Nephron progenitor cell (in vitro differentiated cells): ENCODE results near the gene RAB3GAP1.

ENCODE experiments used
- DNase-seq: peaks from one replicate; pipeline ENCODE4 v3.0.0; 2021
- H3K27ac Mint-ChIP-seq: 2 replicates; pipeline ENCODE4 v1.8.0; 2021; ENCODE audit warnings: mild to moderate bottlenecking, moderate library complexity, mixed read lengths
- H3K27me3 Mint-ChIP-seq: 2 replicates; pipeline ENCODE4 v1.8.0; 2021; ENCODE audit warnings: mild to moderate bottlenecking, low read depth, mixed read lengths; ENCODE audit not compliant: poor library complexity
- H3K36me3 Mint-ChIP-seq: 2 replicates; pipeline ENCODE4 v1.8.0; 2021; ENCODE audit warnings: low read depth, mixed read lengths
- H3K4me1 Mint-ChIP-seq: 2 replicates; pipeline ENCODE4 v1.8.0; 2021; ENCODE audit warnings: mixed read lengths
- H3K4me3 Mint-ChIP-seq: 2 replicates; pipeline ENCODE4 v1.8.0; 2021; ENCODE audit warnings: mild to moderate bottlenecking, moderate library complexity, mixed read lengths
- H3K9me3 Mint-ChIP-seq: 2 replicates; pipeline ENCODE4 v1.8.0; 2021; ENCODE audit warnings: mild to moderate bottlenecking, moderate library complexity, mixed read lengths
- TF ChIP-seq, protein P1 (sequence below): fragments of 200-600 bp; sonication (generic); IDR thresholded peaks from 2 replicates; pipeline ENCODE4 v1.5.0; 2021; ENCODE audit warnings: antibody characterized with exemption

Gene RAB3GAP1

DNA sequence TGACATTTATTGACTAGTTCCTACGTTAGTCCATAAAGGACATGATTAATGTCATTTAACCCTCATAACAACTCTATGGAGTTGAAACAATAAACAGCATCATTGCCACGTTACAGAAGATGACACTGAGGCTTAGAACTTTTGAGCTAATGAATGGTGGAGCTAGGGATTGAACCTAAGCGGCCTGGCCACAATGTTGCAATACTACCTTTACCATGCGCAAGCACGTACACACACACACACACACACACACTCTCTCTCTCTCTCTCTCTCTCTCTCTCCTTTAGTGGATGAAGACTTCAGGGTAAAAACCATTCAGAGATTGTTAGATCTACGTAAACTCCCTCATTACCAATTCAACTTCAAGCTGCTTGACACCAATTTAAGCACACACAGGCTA lies 4.0 kb upstream of the RAB3GAP1 start:
- TF ChIP-seq, protein P1, sequence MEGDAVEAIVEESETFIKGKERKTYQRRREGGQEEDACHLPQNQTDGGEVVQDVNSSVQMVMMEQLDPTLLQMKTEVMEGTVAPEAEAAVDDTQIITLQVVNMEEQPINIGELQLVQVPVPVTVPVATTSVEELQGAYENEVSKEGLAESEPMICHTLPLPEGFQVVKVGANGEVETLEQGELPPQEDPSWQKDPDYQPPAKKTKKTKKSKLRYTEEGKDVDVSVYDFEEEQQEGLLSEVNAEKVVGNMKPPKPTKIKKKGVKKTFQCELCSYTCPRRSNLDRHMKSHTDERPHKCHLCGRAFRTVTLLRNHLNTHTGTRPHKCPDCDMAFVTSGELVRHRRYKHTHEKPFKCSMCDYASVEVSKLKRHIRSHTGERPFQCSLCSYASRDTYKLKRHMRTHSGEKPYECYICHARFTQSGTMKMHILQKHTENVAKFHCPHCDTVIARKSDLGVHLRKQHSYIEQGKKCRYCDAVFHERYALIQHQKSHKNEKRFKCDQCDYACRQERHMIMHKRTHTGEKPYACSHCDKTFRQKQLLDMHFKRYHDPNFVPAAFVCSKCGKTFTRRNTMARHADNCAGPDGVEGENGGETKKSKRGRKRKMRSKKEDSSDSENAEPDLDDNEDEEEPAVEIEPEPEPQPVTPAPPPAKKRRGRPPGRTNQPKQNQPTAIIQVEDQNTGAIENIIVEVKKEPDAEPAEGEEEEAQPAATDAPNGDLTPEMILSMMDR = no peak
- no peaks in the 10 kb centered on the region for H3K9me3 Mint-ChIP-seq
- no peaks in the 10 kb centered on the region for H3K36me3 Mint-ChIP-seq
- H3K27ac Mint-ChIP-seq = peak overlapping the region; percentile 46
- H3K4me3 Mint-ChIP-seq = no peak overlapping the region
- DNase-seq = no peak
- H3K4me1 Mint-ChIP-seq = peaks cover 11% of the 10 kb centered on the region
- no peaks in the 10 kb centered on the region for H3K27me3 Mint-ChIP-seq

- H3K4me3 Mint-ChIP-seq = no peak overlapping the region
- H3K27me3 Mint-ChIP-seq = no peaks in the 10 kb centered on the region
- TF ChIP-seq, protein P1 = no peak
- H3K36me3 Mint-ChIP-seq = peaks cover 15% of the 10 kb centered on the region
- H3K27ac Mint-ChIP-seq = no peak overlapping the region
- no peaks in the 10 kb centered on the region for H3K9me3 Mint-ChIP-seq
- peaks cover 23% of the 10 kb centered on the region for H3K4me1 Mint-ChIP-seq
- DNase-seq = no peak
Measured at GRCh38 chr2:135050132-135050531, 2.0 kb upstream of the RAB3GAP1 start.

- Mint-ChIP-seq H3K4me1 (peaks cover 22% of the 10 kb centered on the region), H3K27ac (no peak overlapping the region), H3K36me3 (peaks cover 18% of the 10 kb centered on the region), H3K27me3 (no peaks in the 10 kb centered on the region), H3K9me3 (no peaks in the 10 kb centered on the region), H3K4me3 (peak overlapping the region; percentile 49)
- no peak for DNase-seq
- TF ChIP-seq, protein P1 = no peak
Measured at GRCh38 chr2:135050684-135051083, 1.4 kb upstream of the RAB3GAP1 start.

DNA sequence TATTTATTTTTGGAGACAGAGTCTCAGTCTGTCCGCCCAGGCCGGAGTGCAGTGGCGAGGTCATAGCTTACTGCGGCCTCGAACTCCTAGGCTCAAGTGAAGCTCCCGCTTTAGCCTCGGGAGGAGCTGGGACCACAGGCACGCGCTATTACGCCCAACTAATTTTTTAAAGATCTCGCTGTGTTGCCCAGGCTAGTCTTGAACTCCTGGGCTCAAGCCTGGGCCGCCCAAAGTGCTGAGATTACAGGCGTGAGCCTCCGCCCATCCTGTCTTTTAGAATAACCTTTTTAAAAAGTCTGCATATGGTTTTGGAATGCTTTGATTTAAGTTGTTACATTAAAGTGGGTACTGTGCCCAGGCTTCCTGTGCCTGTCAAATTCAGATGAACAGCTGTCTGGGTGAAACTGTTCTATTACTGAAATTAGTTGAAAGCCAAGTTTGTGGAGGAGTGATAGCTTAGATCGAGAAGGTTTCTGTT lies 944 bp downstream of the RAB3GAP1 start:
- Mint-ChIP-seq H3K36me3 (peaks cover 29% of the 10 kb centered on the region), H3K4me3 (peak overlapping the region; percentile 99), H3K27ac (peak overlapping the region; percentile 100), H3K9me3 (no peaks in the 10 kb centered on the region), H3K4me1 (peaks cover 22% of the 10 kb centered on the region), H3K27me3 (no peaks in the 10 kb centered on the region)
- TF ChIP-seq, protein P1 = no peak
- peak; percentile 11 for DNase-seq

GRCh38 chr2:135055182-135055786 lies 3.2 kb downstream of the RAB3GAP1 start:
- no peak overlapping the region for H3K27ac Mint-ChIP-seq
- H3K4me1 Mint-ChIP-seq = peaks cover 22% of the 10 kb centered on the region
- no peak overlapping the region for H3K4me3 Mint-ChIP-seq

More at GRCh38 chr2:135055182-135055786, 3.2 kb downstream of the RAB3GAP1 start:
- TF ChIP-seq, protein P1 = no peak
- H3K9me3 Mint-ChIP-seq = no peaks in the 10 kb centered on the region
- no peak for DNase-seq
- no peaks in the 10 kb centered on the region for H3K27me3 Mint-ChIP-seq
- peaks cover 44% of the 10 kb centered on the region for H3K36me3 Mint-ChIP-seq
